AG04450 (cell line): ENCODE data around the gene NUDCD2. TPM values are rescaled to one million over a fixed set of nuclear protein-coding genes. Genes with fewer than 3 reads are reported as not detected.

Experiments used
- CTCF ChIA-PET: fragments of 300-600, 350-600 bp; formaldehyde crosslinking; extraction: SDS; loops from one replicate; lab custom pipeline; 2022; ENCODE audit warnings: antibody characterized with exemption, inconsistent platforms; lab: Charles Lee
- POLR2A ChIA-PET: fragments of 350-600 bp; formaldehyde crosslinking; extraction: SDS; loops from one replicate; lab custom pipeline; 2021; ENCODE audit warnings: antibody characterized with exemption, inconsistent platforms; lab: Yijun Ruan, JAX
- DNase-seq: peaks from one replicate; pipeline ENCODE4 v3.0.0-alpha.2; 2011; ENCODE audit warnings: low read depth, low spot score
- H3K27ac ChIP-seq: one replicate; pipeline ENCODE4 v1.5.1; 2012; ENCODE audit warnings: low read depth, low read length, control low read depth
- H3K27me3 ChIP-seq: one replicate; pipeline ENCODE4 v1.6.0; 2012; ENCODE audit warnings: low read length; ENCODE audit not compliant: control insufficient read depth, insufficient read depth
- H3K4me3 ChIP-seq: 2 replicates; pipeline ENCODE4 v1.5.1; 2011; ENCODE audit warnings: mild to moderate bottlenecking, low read depth, low read length, control low read depth
- H3K9me3 ChIP-seq: 2 replicates; pipeline ENCODE4 v1.5.1; 2012; ENCODE audit warnings: low read length; ENCODE audit not compliant: control insufficient read depth, insufficient read depth
- polyA plus RNA-seq: library from polyadenylated mRNA; depleted of rRNA; stranded (reverse); fragments of >200 nt; gene quantifications from 2 replicates; pipeline ENCODE4 v1.2.3, GENCODE V29; 2011
- TF ChIP-seq, protein P1 (sequence below): IDR thresholded peaks from 2 replicates; pipeline ENCODE4 v1.5.1; 2011; ENCODE audit warnings: low read depth, low read length, control low read depth, inconsistent platforms

NUDCD2 gene
- polyA plus RNA-seq, 1 experiment = 5.6 TPM

DNA sequence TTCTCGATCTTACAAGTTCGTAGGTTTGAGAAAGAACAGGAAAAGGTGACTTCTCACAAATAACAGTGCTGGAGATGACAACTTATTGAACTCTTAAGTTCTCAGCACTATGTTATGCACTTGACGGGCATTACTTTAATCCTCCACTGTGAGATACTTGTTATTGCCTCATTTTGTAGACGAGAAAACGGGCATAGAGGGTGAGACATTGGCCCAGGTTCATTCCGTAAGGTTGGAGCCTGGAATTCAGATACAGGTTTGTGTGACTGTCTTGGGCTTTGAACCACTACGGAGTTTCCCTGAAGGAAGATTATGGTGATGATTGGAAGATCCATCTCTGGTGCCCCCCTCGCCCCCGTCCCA is 46.2 kb upstream of the NUDCD2 start:
- Histone ChIP-seq H3K4me3 (peak overlapping the region; percentile 88), H3K27ac (peak overlapping the region; percentile 96), H3K27me3 (no peaks in the 10 kb centered on the region), H3K9me3 (no peaks in the 10 kb centered on the region)
- TF ChIP-seq, protein P1, sequence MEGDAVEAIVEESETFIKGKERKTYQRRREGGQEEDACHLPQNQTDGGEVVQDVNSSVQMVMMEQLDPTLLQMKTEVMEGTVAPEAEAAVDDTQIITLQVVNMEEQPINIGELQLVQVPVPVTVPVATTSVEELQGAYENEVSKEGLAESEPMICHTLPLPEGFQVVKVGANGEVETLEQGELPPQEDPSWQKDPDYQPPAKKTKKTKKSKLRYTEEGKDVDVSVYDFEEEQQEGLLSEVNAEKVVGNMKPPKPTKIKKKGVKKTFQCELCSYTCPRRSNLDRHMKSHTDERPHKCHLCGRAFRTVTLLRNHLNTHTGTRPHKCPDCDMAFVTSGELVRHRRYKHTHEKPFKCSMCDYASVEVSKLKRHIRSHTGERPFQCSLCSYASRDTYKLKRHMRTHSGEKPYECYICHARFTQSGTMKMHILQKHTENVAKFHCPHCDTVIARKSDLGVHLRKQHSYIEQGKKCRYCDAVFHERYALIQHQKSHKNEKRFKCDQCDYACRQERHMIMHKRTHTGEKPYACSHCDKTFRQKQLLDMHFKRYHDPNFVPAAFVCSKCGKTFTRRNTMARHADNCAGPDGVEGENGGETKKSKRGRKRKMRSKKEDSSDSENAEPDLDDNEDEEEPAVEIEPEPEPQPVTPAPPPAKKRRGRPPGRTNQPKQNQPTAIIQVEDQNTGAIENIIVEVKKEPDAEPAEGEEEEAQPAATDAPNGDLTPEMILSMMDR = no peak
- no peak for DNase-seq
- ChIA-PET POLR2A (interaction anchor here (1.0 to 1.1 kb wide), 3 partner anchors 45 to 68 kb away, joined by 3 to 12 read pairs (median 7); partner anchors contain the start of genes CCNG1, HMMR and NUDCD2), CTCF (interaction anchor here (1.0 to 4.6 kb wide), 3 partner anchors 32 to 998 kb away, joined by 3 to 27 read pairs (median 3); no protein-coding TSS in a partner anchor)

GRCh38 chr5:163505368-163506094 is 45.6 kb upstream of the NUDCD2 start, which contains the start of gene MAT2B:
Gene MAT2B, plus strand, starts transcription at chr5:163505619. Its CDS starts 68 bp downstream, at chr5:163505687.
- peak; percentile 78 for DNase-seq
- Histone ChIP-seq H3K9me3 (no peaks in the 10 kb centered on the region), H3K27ac (peak within 1 kb of the TSS; percentile 96), H3K4me3 (peak within 1 kb of the TSS; percentile 88), H3K27me3 (no peaks in the 10 kb centered on the region)
- POLR2A ChIA-PET = interaction anchor here (0.7 to 1.1 kb wide), 3 partner anchors 45 to 68 kb away, joined by 4 to 12 read pairs (median 7); partner anchors contain the start of genes CCNG1, HMMR and NUDCD2
- CTCF ChIA-PET = interaction anchor here (0.7 to 4.6 kb wide), 4 partner anchors 27 to 998 kb away, joined by 3 to 27 read pairs (median 3); partner anchors contain the start of genes HMMR and NUDCD2
- TF ChIP-seq, protein P1 = peak; percentile 41; the same call in 1 of the 2 replicates

DNA sequence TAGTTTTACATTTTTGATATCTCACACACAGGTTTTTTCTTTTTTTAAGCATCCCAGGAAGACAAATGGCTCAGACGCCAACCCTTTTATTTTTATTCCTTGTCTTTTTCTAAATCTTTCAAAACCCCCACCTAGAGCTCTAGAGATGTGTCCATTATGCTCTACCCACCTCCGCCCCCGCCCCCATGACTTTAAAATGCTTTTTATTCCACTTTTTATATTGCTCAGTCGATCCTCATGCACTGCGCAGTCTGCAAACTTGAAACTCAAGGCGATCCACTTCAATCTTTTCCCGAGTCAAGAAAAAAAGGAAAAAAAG is 45.1 kb upstream of the NUDCD2 start:
- Histone ChIP-seq H3K4me3 (peak overlapping the region; percentile 88), H3K27me3 (no peaks in the 10 kb centered on the region), H3K9me3 (no peaks in the 10 kb centered on the region), H3K27ac (peak overlapping the region; percentile 88)
- ChIA-PET POLR2A (interaction anchor here (0.7 to 2.3 kb wide), 4 partner anchors 44 to 67 kb away, joined by 4 to 13 read pairs (median 10); partner anchors contain the start of genes CCNG1, HMMR and NUDCD2), CTCF (interaction anchor here (0.7 to 4.6 kb wide), 4 partner anchors 27 to 999 kb away, joined by 3 to 27 read pairs (median 3); partner anchors contain the start of genes HMMR and NUDCD2)
- TF ChIP-seq, protein P1 = no peak
- no peak for DNase-seq

- Histone ChIP-seq H3K27me3 (no peaks in the 10 kb centered on the region), H3K4me3 (peak overlapping the region; percentile 88), H3K9me3 (no peaks in the 10 kb centered on the region), H3K27ac (peak overlapping the region; percentile 88)
- TF ChIP-seq, protein P1 = no peak
- ChIA-PET POLR2A (interaction anchor here (2.3 kb wide), 1 partner anchor 44 kb away, joined by 13 read pairs; the partner anchor contains the start of genes HMMR and NUDCD2), CTCF (interaction anchor here (4.6 kb wide), 1 partner anchor 30 kb away, joined by 27 read pairs; no protein-coding TSS in a partner anchor)
- DNase-seq = no peak
Measured at GRCh38 chr5:163504079-163504931, 44.4 kb upstream of the NUDCD2 start.
